GM19463 (cell line): Measurements from ENCODE around the gene RABL6.
"Not testable (repeated sequence)": the region's sequence is repeated elsewhere in the genome, so short reads cannot be mapped to it uniquely, and the experiment has no call there.

Source experiments
- ATAC-seq: cut with Tn5 transposase; IDR thresholded peaks from one replicate; pipeline ENCODE4 v1.9.1; 2021; ENCODE audit warnings: mild to moderate bottlenecking, moderate library complexity; ENCODE audit not compliant: unreplicated experiment

RABL6 gene

DNA sequence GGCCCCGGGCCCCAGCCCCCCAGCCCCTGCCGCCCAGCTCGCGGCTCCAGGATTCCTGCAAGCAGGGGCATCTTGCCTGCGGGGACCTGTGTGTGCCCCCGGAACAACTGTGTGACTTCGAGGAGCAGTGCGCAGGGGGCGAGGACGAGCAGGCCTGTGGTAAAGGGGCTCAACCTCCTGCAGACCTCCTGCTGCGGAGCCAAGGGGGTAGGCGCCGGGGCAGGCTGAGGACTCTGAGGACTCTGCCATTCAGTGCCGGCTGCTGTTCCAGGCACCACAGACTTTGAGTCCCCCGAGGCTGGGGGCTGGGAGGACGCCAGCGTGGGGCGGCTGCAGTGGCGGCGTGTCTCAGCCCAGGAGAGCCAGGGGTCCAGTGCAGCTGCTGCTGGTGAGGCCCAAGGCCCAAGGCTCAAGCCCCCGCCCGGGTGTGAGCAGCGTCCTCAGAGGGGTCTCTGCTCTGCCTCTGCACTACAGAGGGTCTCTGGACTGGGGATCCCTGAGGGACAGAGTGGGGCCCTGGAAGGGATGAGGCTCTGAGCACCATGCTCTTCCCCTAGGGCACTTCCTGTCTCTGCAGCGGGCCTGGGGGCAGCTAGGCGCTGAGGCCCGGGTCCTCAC, 47.8 kb downstream of the RABL6 start:
- no peak for ATAC-seq

DNA sequence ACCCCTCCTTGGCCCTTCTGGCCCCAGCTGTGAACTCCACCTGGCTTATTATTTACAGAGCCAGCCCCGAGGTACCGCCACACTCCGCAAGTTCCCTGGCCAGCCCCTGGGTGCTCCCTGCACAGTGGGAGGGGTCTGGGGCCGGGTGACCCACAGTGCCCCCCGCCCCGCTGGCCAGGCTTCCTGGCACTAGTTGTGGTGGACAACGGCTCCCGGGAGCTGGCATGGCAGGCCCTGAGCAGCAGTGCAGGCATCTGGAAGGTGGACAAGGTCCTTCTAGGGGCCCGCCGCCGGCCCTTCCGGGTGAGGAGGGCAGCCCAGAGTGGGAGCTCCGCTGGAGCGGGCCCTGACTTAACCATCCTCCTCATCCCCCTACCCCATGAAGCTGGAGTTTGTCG, 48.3 kb downstream of the RABL6 start:
- no peak for ATAC-seq

DNA sequence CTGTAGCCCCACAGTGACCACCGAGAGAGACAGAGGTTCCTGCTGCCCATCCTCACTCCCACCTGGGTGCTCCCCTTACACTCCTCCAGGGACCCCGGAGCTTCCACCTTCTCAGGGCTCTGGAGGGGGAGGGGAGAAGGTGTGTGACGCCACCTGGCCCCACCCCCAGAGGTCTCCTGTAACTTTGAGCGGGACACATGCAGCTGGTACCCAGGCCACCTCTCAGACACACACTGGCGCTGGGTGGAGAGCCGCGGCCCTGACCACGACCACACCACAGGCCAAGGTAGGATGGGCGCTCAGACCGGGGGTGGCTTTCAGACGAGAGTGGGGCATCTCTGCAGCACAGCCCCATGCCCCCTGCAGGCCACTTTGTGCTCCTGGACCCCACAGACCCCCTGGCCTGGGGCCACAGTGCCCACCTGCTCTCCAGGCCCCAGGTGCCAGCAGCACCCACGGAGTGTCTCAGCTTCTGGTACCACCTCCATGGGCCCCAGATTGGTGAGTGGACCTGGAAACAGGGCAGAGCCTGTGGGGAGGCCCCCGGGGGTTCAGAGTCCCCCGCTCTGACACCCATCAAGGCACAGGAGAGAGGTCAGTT, 48.9 kb downstream of the RABL6 start:
- ATAC-seq: no peak

DNA sequence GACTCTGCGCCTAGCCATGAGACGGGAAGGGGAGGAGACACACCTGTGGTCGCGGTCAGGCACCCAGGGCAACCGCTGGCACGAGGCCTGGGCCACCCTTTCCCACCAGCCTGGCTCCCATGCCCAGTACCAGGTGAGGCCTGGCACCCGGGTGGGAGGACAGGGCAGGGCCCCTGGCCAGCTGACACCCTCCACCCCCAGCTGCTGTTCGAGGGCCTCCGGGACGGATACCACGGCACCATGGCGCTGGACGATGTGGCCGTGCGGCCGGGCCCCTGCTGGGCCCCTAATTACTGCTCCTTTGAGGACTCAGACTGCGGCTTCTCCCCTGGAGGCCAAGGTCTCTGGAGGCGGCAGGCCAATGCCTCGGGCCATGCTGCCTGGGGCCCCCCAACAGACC, 49.4 kb downstream of the RABL6 start:
- ATAC-seq: no peak

DNA sequence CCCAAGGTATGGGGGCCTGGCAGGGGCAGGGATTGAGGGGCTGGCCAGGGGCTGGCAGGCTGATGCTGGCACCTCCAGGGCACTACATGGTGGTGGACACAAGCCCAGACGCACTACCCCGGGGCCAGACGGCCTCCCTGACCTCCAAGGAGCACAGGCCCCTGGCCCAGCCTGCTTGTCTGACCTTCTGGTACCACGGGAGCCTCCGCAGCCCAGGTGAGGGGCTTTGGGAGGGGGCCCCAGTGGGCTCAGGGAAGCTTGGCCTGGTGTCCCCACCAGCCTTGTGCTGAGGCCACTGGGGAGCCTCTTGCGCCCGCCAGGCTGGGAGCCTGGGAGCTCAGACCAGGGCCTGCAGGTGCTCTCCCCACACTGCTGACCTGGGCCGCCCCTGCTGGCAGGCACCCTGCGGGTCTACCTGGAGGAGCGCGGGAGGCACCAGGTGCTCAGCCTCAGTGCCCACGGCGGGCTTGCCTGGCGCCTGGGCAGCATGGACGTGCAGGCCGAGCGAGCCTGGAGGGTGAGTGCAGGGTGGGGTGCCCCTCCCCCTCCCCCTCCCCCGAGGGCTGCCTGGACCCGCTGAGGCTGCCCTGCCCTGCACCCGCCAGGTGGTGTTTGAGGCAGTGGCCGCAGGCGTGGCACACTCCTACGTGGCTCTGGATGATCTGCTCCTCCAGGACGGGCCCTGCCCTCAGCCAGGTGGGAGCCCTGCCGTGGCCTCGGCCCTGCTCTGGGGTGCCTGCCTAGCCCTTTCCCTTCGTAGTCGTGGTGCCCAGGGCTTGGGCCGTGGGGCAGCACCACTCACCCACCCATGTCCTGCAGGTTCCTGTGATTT, 50.0 kb downstream of the RABL6 start:
- ATAC-seq: no peak

DNA sequence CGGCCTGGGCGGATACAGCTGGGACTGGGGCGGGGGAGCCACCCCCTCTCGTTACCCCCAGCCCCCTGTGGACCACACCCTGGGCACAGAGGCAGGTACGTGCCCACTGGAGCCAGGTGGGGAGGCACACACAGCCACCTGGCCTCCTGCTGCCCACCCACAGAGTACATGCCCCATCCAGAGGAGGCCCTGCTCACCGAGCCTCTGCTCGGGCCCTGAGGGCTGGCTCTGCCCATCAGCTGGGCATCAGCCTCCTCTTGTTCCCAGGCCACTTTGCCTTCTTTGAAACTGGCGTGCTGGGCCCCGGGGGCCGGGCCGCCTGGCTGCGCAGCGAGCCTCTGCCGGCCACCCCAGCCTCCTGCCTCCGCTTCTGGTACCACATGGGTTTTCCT, 50.7 kb downstream of the RABL6 start:
- ATAC-seq: no peak

DNA sequence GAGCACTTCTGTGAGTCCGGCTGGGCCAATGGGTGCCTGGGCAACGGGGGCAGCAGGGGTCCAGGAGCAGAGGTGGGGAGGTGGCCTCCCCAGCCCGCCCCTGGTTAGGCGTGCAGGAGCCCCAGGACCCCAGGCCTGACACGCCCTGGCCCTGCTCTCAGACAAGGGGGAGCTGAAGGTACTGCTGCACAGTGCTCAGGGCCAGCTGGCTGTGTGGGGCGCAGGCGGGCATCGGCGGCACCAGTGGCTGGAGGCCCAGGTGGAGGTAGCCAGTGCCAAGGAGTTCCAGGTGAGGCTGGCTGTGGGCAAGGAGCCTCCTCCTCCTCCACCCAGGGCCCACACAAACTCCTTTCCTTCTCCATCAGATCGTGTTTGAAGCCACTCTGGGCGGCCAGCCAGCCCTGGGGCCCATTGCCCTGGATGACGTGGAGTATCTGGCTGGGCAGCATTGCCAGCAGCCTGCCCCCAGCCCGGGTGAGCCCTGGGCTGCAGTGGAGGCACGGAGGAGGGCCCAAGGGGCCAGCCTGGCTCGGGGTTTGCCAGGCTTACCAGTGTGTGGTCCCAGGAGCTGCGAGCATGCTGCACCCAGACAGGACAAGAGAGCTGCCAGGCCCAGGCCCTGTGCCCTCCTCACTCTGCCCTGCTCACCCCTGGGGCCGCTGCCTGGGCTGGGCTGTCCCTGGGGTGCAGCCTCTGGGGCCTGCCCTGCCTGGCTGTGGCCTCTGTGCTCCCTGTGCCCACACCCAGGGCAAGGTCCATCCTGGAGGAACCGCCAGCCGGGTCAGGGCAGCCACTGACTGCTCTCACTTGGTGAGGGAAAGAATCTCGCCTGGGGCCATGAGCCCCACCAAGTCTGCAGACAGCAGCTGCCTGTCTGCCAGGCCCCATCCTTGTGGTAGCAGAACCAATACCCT, 51.4 kb downstream of the RABL6 start:
- no peak for ATAC-seq

DNA sequence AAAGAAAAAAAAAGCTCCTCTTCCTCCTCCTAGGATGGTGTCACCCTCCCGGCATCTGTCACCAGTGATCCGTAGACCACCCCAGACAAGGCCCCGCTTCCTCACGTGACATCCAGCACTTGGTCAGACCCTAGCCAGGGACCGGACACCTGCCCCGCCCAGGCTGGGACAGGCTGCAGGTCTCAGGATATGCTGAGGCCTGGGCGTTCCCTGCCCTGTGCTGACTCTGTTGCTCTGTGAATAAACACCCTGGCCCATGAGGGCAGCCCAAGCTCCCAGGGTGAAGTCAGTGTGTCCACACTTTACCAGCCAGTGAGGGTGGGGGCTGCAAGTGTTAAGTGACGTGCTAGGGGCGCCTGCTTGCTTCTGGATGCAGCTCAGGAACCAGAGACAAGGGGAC, 52.8 kb downstream of the RABL6 start:
- ATAC-seq: no peak

DNA sequence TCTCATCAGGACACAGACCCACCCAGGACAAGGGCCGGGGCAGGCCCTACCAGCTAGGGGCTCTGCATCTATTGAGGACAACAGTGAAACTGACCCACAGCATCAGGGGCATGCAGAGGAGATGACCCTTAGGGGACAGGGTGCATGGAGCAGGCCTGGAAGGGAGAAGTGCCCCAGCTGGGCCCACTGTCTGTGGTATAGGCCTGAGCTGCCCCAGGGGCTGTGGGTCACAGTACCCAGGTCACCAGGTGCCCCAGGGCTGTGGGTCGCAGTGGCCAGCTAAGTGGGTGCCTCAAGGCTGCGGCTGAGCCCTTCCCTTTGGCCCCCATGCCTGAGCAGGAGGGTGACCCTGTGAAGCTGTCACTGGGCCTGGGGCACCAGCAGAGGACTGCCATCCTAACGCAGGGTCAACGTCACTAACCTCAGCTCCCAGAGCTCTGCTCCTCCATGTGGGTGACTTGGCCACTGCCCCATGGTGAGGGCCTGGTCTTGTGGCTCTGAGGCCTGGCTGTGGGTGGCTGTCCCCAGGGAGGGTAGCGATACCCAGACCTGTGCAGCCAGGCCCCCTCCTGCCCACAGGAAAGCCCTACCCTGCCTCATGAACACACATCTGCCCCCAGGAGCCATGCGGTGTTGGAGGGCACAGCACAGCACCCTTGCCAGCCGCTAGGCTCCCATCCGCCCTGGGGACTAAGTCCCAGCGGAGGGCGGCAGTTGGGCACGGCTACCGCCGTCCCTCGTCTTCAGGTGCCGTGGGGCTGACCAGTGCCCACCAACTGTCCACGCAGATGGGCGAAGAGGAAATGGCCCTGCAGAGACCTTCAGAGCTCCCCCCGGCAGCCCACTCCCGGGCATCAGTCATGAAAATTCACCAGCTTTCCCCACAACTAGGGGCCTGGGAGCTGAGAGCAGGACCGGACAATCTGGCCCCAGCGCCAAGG, 53.5 kb downstream of the RABL6 start:
- ATAC-seq: no peak

DNA sequence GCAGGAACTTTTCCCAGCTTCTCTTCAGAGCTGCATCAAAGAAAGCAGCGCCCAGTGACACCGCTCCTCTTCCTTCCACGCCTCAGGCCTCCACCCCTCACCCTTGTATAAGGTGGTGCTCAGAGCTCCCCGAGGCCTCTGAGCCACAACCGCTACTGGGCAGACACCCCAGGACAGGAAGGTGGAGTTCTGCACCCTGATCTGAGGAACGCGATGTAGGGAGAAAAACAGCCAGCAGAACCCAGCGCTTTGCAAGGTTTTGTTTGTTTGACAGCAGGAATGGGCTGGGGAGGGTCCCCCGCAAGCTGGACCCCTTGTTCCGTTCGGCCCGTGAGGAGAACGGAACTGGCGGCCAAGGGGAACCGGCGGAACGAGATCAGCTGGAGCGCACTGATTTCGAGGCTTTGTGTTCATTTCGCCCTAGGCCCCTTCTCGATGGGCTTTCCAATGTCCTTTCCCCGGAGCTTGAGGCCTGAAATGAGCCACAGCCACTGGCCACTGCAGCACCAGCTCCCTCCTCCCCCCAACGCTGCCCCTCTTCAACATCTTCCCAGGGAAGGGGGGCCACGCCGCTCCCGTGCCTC, 54.2 kb downstream of the RABL6 start:
- no peak for ATAC-seq

DNA sequence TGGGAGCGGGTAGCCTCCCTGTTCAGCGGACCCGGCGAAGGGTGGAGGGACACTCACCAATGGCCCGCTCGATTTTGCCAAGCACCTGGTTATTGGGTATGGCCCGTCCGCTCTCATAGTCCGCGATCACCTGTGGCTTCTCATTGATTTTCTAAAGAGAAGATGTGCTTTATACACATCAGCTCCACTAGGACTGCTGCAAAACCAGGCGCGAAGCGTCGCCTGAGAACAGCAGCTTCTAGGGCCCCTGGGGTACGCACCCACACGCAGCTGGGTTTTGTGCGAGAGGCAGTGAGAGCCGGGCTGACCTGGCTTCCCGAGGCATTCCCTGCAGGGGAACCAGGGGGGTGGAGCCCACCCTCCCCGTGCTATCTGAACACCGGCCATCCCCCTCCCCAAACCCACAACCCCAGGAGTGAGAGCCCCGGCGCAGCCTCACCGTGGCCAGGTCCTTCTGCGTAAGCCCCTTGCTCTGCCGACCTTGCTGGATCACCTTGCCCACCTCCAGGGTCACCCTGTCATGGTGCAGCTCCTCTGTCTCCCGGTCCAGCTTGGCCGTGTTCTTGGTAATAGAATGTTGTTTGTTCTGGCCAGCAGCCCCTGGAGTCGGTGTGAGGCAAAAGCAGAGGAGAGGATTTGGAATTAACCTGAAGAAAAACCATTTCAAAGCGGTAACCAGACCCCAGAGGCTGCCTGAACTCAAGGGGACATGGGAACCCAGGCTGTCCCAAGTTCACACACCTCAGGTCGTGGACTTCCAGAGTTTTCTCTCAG, 55.3 kb downstream of the RABL6 start:
- no peak for ATAC-seq

DNA sequence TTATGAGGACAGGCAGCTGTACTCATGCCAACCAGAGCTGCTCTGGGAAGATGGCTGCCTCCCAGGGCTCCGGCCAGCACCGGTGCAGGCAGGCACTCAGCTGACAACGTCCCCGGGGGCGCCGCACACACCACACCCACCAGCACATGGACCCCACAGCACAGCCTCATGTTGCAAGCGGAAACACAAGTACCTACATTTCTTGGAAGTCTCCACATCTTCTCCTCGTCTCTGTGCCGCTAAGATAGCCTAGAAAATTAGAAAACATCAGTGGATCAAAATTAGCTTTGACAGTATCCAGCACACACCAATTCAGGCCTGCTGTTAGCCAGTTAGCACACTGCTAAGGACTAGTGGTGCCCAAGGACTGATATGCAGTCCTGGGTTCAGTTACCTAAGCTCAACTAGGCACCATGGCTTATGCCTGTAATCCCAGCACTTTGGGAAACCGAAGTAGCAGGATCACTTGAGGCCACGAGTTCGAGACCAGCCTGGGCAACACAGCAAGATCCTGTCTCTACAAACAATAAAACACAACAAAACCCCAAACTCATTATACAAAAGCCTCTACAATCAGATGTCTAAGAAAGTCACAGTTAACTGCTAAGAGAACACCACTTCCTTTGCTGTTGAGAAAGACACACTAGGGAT, 56.0 kb downstream of the RABL6 start:
- no peak for ATAC-seq

DNA sequence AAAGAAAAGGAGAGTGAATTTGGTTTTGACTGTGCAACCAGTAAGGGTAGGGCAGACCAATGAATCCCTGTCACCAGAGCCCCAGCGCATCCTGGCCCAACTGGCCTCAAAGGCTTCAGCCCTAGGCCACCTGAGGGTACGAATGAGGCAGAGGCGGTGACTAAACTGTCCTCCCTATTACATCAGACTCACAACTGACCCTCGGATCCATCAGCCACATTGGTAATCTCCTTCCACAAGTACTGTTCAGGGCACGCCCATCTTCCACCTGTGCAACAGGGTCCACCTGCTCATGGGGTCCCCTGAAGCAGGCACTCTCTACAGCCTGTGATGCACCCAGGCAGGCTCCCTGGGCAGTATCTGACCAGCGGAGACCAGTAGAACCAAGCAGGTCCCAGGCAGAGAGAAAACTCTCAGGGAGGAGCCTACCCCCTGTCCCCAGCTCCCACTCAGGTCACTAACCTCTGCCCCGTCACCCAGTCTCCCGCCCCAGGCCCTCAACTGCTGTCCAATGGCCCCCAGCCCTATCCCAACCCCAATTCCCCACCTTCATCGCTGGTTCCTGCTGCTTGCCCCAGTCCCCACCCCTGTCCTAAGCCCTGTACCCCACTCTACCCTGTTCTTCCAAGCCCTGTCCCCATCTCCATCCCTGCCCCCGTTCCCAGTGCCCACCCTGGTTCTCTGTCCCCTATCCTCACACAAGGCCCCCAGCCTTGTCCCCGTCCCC, 57.5 kb downstream of the RABL6 start:
- no peak for ATAC-seq

DNA sequence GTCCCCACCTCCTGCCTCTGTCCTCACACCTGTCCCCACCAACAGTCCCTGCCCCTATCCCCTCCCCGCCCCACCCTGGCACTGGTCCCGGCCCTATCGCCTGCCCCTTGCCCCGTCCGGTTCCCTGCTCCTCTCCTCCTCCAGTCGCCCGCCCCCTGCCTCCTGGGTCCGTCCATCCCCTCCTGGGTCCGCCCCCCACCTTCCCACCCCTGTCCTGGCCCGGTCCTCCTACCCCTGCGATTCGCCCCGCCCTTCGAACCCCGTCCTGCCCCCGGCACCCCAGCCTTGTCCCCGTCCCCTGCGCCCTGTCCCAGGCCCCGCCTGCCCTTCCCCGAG, 58.0 kb downstream of the RABL6 start:
- peak; percentile 22 for ATAC-seq

DNA sequence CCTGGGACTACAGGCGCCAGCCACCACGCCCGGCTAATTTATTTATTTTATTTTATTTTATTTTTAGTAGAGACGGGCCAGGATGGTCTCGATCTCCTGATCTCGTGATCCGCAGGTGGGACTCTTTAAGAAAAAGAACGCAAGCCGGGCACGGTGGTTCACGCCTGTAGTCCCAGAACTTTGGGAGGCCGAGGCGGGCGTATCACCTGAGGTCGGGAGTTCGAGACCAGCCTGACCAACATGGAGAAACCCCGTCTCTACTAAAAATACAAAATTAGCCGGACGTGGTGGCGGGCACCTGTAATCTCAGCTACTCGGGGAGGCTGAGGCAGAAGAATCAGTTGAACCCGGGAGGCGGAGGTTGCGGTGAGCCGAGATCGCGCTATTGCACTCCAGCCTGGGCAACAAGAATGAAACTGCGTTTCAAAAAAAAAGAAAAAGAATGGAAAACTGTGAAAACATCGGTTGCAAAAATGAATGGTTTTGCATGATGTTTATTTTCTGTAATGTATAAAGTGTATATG, 59.2 kb downstream of the RABL6 start:
- not testable (repeated sequence) for ATAC-seq

DNA sequence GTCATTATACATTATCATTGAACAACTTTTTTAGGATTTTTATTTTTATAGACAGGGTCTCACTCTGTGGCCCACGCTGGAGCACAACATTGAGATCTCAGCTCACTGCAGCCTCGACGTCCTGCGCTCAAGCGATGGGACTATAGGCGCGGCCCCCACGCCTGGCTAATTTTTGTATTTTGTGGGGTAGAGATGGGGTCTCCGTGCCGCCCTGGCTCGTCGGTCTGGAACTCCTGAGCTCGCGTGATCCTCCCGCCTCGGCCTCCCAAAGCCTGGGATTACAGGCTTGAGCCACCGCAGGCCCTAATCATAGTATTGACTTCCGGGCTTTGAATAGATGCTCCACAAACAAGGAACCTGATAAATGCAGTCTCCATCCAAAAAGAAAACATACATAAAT, 59.7 kb downstream of the RABL6 start:
- no peak for ATAC-seq

DNA sequence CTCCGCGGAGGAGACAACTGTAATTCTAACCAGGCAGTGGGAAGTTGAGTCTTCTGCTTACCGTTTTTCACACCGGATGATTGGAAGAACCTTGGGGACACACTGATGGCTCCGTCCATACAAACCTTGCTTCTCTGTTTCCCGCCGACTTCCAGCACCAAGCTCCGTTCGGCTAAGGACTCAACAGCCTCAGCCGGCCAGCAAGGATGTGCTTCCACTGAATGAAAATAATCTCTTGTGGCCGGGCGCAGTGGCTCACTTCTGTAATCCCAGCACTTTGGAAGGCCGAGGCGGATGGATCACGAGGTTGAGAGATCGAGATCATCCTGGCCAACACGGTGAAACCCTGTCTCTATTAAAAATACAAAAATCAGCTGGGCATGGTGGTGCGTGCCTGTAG, 60.2 kb downstream of the RABL6 start:
- no peak for ATAC-seq

DNA sequence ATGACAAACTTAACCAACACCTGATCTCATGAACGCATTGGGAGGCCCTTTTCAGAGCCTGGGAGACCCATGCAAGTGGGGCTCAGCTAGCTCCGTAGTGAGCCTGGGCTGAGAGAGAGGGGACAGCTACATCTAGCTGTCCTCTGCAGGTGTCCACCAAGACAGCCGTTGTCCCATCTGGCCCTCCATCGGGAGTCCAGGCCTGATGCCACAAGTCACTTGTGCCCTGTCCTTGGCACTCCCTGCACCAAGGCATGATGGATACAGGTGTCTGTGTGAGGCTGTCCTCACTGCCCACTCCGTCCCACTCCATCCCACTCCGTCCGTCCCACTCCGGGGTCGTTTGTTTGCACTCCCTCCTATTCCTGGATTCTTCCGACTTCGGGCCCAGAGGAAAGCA, 60.9 kb downstream of the RABL6 start:
- no peak for ATAC-seq
